IMR-90 (cell line): ENCODE data around the gene FRMPD4. TPM values are rescaled to one million over a fixed set of nuclear protein-coding genes. Genes with fewer than 3 reads are reported as not detected.
A peak's percentile ranks its signal among the peaks of the same experiment; 100 is the strongest.

ENCODE experiments used
- ATAC-seq: fragments of 200-7000 bp; cut with Tn5 transposase; 2 replicates; pipeline ENCODE4 v1.9.1; 2020; ENCODE audit warnings: low read depth, mild to moderate bottlenecking, moderate library complexity
- BruUV-seq: library from RNA; stranded (reverse); fragments of 400-500 nt; replicated peaks from 2 replicates; lab custom pipeline; 2021; lab: Mats Ljungman, UMichigan
- CTCF ChIA-PET: fragments of 300-600 bp; formaldehyde crosslinking; extraction: SDS; loops from one replicate; lab custom pipeline; 2021; ENCODE audit warnings: antibody characterized with exemption; lab: Yijun Ruan, JAX
- POLR2A ChIA-PET: fragments of 300-600 bp; sonication (Branson Sonifier 250); formaldehyde crosslinking; loops from one replicate; lab custom pipeline; 2022; ENCODE audit warnings: antibody characterized with exemption; ENCODE audit not compliant: unreplicated experiment; lab: Charles Lee
- DNase-seq: peaks from one replicate; pipeline ENCODE4 v3.0.0; 2013
- H2AFZ ChIP-seq: replicated peaks from 2 replicates; pipeline ENCODE3; 2013; ENCODE audit warnings: low read length, mild to moderate bottlenecking; ENCODE audit not compliant: poor library complexity
- H2AK5ac ChIP-seq: 2 replicates; pipeline ENCODE4 v1.6.1; 2013; ENCODE audit warnings: low read depth, low read length, inconsistent platforms
- H2AK9ac ChIP-seq: replicated peaks from 2 replicates; pipeline ENCODE3; 2013; ENCODE audit warnings: mild to moderate bottlenecking, low read depth, low read length, moderate library complexity; ENCODE audit not compliant: poor library complexity
- H2BK120ac ChIP-seq: 2 replicates; pipeline ENCODE4 v1.6.1; 2013; ENCODE audit warnings: low read depth, low read length, inconsistent platforms
- H2BK15ac ChIP-seq: 3 replicates; pipeline ENCODE4 v1.6.1; 2013; ENCODE audit warnings: low read depth, low read length, inconsistent platforms
- H2BK20ac ChIP-seq: 2 replicates; pipeline ENCODE4 v1.6.1; 2013; ENCODE audit warnings: low read depth, mild to moderate bottlenecking, inconsistent platforms, low read length, moderate library complexity
- H2BK5ac ChIP-seq: 2 replicates; pipeline ENCODE4 v1.6.1; 2013; ENCODE audit warnings: mild to moderate bottlenecking, low read depth, low read length, inconsistent platforms; ENCODE audit not compliant: poor library complexity, severe bottlenecking
- H3K14ac ChIP-seq: replicated peaks from 2 replicates; pipeline ENCODE4 v1.6.1; 2013; ENCODE audit warnings: low read depth, low read length, inconsistent platforms
- H3K18ac ChIP-seq: 2 replicates; pipeline ENCODE4 v1.6.1; 2013; ENCODE audit warnings: low read depth, low read length, control low read depth
- H3K23ac ChIP-seq: 2 replicates; pipeline ENCODE4 v1.6.1; 2013; ENCODE audit warnings: low read depth, low read length, inconsistent platforms
- H3K27ac ChIP-seq: 2 replicates; pipeline ENCODE4 v1.5.1; 2013; ENCODE audit warnings: mild to moderate bottlenecking, control low read depth, low read length; ENCODE audit not compliant: insufficient read depth
- H3K27me3 ChIP-seq: 2 replicates; pipeline ENCODE4 v1.6.1; 2013; ENCODE audit warnings: low read length; ENCODE audit not compliant: control insufficient read depth, insufficient read depth
- H3K36me3 ChIP-seq: 2 replicates; pipeline ENCODE4 v1.6.1; 2013; ENCODE audit warnings: low read length, mixed read lengths; ENCODE audit not compliant: control insufficient read depth, insufficient read depth
- H3K4ac ChIP-seq: 2 replicates; pipeline ENCODE4 v1.6.1; 2013; ENCODE audit warnings: low read depth, low read length, inconsistent platforms
- H3K4me1 ChIP-seq: 2 replicates; pipeline ENCODE4 v1.6.1; 2013; ENCODE audit warnings: low read length, mixed read lengths; ENCODE audit not compliant: control insufficient read depth, insufficient read depth
- H3K4me2 ChIP-seq: 2 replicates; pipeline ENCODE4 v1.6.1; 2013; ENCODE audit warnings: low read depth, mild to moderate bottlenecking, control low read depth, low read length, moderate library complexity
- H3K4me3 ChIP-seq: 2 replicates; pipeline ENCODE4 v1.5.1; 2013; ENCODE audit warnings: low read depth, mild to moderate bottlenecking, control low read depth, low read length, moderate library complexity; ENCODE audit not compliant: insufficient read depth
- H3K56ac ChIP-seq: 2 replicates; pipeline ENCODE4 v1.6.1; 2013; ENCODE audit warnings: low read length, inconsistent platforms; ENCODE audit not compliant: insufficient read depth; ENCODE audit errors: extremely low read depth
- H3K79me1 ChIP-seq, 2 experiments: 2 replicates each; pipeline ENCODE4 v1.6.1; 2013; ENCODE audit warnings: low read length in 2 of 2, inconsistent platforms in 1 of 2, low read depth in 1 of 2
- H3K9ac ChIP-seq: 2 replicates; pipeline ENCODE4 v1.6.1; 2013; ENCODE audit warnings: low read depth, low read length, control low read depth
- H3K9me1 ChIP-seq: 2 replicates; pipeline ENCODE4 v1.6.1; 2013; ENCODE audit warnings: low read length, inconsistent platforms; ENCODE audit not compliant: insufficient read depth
- H3K9me3 ChIP-seq: 2 replicates; pipeline ENCODE4 v1.6.1; 2013; ENCODE audit warnings: low read length; ENCODE audit not compliant: control insufficient read depth, insufficient read depth
- H4K20me1 ChIP-seq: 2 replicates; pipeline ENCODE4 v1.6.1; 2013; ENCODE audit warnings: low read length, inconsistent platforms; ENCODE audit not compliant: insufficient read depth
- H4K5ac ChIP-seq: 2 replicates; pipeline ENCODE4 v1.6.1; 2013; ENCODE audit warnings: mild to moderate bottlenecking, low read depth, low read length, control low read depth
- H4K8ac ChIP-seq, 2 experiments: 2 replicates each; pipeline ENCODE4 v1.6.1; 2013; ENCODE audit warnings: low read depth in 2 of 2, low read length in 2 of 2, control low read depth in 1 of 2, inconsistent platforms in 1 of 2
- H4K91ac ChIP-seq: 2 replicates; pipeline ENCODE4 v1.6.1; 2013; ENCODE audit warnings: low read depth, low read length, inconsistent platforms; ENCODE audit not compliant: insufficient read depth
- BHLHE40 ChIP-seq: fragments of 150-350 bp; IDR thresholded peaks from 2 replicates; pipeline ENCODE4 v1.6.1; 2016; ENCODE audit warnings: mild to moderate bottlenecking, low read depth, low read length
- MXI1 ChIP-seq: IDR thresholded peaks from 2 replicates; pipeline ENCODE4 v1.6.1; 2012; ENCODE audit warnings: low read depth, mild to moderate bottlenecking, low read length, moderate library complexity, borderline replicate concordance
- POLR2A ChIP-seq: IDR thresholded peaks from 2 replicates; pipeline ENCODE4 v1.6.1; 2012; ENCODE audit warnings: mild to moderate bottlenecking, low read depth, low read length
- RCOR1 ChIP-seq: IDR thresholded peaks from 2 replicates; pipeline ENCODE4 v1.6.1; 2012; ENCODE audit warnings: mild to moderate bottlenecking, low read length, improper control_type of control experiment; ENCODE audit not compliant: insufficient replicate concordance
- USF2 ChIP-seq: fragments of 150-350 bp; IDR thresholded peaks from 2 replicates; pipeline ENCODE4 v1.6.1; 2017; ENCODE audit warnings: mild to moderate bottlenecking, antibody characterized with exemption, low read length, low read depth
- WGBS, 2 experiments: methylation state at CpG; one replicate each; pipeline versions ENCODE4 v1.1.5 to v1.1.7; 2013; ENCODE audit warnings: missing lambda C conversion rate in 2 of 2; ENCODE audit not compliant: insufficient read length in 1 of 2; ENCODE audit errors: extremely low coverage in 2 of 2; 5-methylcytosine and 5-hydroxymethylcytosine counted together
- dilution Hi-C: fragments of 300-500 bp; cut with HindIII; formaldehyde crosslinking; loops from one replicate; pipeline ENCODE4 v1.14.3; 2018; ENCODE audit warnings: low sequenced_read_pairs; ENCODE audit not compliant: unreplicated experiment
- in situ Hi-C: fragments of 300-500 bp; cut with MboI; formaldehyde crosslinking; loops from 3 replicates; pipeline ENCODE4 v1.14.3; 2019; ENCODE audit warnings: low sequenced_read_pairs, inconsistent platforms, mixed read lengths
- intact Hi-C: fragments of 100-400 bp; cut with micrococcal nuclease; formaldehyde crosslinking; loops from 2 replicates; pipeline ENCODE4 v1.10.0; 2022
- polyA plus RNA-seq, 3 experiments: library from polyadenylated mRNA; depleted of rRNA; stranded (reverse); fragments of >200 nt; gene quantifications; 2 replicates each; pipeline ENCODE4 v1.2.3, GENCODE V29; 2012; ENCODE audit warnings: low replicate concordance in 1 of 3
- total RNA-seq: library from RNA; depleted of rRNA; stranded (reverse); fragments of >200 nt; gene quantifications from 2 replicates; pipeline ENCODE4 v1.2.3, GENCODE V29; 2012

Gene FRMPD4
- total and polyA plus RNA-seq, 2 of the 4 experiments (the other 2 are of a cell fraction) = 0.53 to 1.1 TPM

DNA sequence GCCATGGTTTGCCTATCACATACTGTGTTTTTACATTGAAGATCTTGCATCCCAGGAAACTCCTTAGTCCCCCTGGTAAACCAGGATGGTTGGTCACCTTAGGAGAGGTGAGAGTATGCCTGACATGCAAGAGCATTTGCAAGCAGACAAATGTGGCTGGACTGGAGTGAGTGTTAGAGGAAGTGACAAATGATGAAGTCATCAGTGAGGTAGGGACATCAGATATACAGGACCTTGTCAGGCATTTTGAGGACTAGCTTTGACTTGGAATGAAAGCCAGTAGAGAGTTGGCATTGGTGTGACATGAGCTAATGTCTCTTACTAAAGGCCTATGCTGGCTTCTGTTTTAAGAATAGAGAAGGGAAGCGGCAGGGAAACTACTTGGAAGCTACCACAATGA, 124.9 kb downstream of the FRMPD4 start:
- no TSS peak for BruUV-seq
- Histone ChIP-seq H3K4me1 (peaks cover 2% of the 10 kb centered on the region; the same call in 1 of the 2 replicates), H3K56ac (no peak overlapping the region), H3K9me3 (no peaks in the 10 kb centered on the region), H2AK5ac (no peak overlapping the region; the same call in 1 of the 2 replicates), H4K91ac (no peak overlapping the region), H3K79me1 (no peaks in the 10 kb centered on the region), H2BK20ac (no peak overlapping the region), H3K4ac (no peak overlapping the region), H3K9me1 (no peaks in the 10 kb centered on the region), H3K18ac (no peak overlapping the region; the same call in 1 of the 2 replicates), H3K4me3 (no peak overlapping the region), H3K27me3 (no peaks in the 10 kb centered on the region), H2BK120ac (0 out of 2 replicates have a peak overlapping the region, but pooled peaks have one; percentile 10), H3K23ac (no peak overlapping the region; the same call in 1 of the 2 replicates), H3K4me2 (no peak overlapping the region), H3K14ac (no peak overlapping the region), H3K27ac (no peak overlapping the region), H3K36me3 (no peaks in the 10 kb centered on the region), H3K9ac (no peak overlapping the region), H2AFZ (no peak overlapping the region), H2BK15ac (no peak overlapping the region), H4K20me1 (no peaks in the 10 kb centered on the region), H4K8ac (no peak overlapping the region), H4K5ac (no peak overlapping the region), H2AK9ac (no peak overlapping the region), H2BK5ac (no peak overlapping the region)
- dilution Hi-C loops (no loop called here), in situ Hi-C loops (no loop called here), intact Hi-C loops (no loop called here)
- ATAC-seq = no peak
- CTCF ChIA-PET = no interaction called here
- DNase-seq = peak; percentile 6
- TF ChIP-seq USF2 = no peak
- no peak for TF ChIP-seq POLR2A
- TF ChIP-seq MXI1 = no peak
- TF ChIP-seq RCOR1 = no peak
- no peak for TF ChIP-seq BHLHE40
- no CpG with 5 or more reads among the region's 1 CpG for WGBS, 2 experiments
- POLR2A ChIA-PET = no interaction called here
